ENCODE measurements around the gene TPM2.

DNA sequence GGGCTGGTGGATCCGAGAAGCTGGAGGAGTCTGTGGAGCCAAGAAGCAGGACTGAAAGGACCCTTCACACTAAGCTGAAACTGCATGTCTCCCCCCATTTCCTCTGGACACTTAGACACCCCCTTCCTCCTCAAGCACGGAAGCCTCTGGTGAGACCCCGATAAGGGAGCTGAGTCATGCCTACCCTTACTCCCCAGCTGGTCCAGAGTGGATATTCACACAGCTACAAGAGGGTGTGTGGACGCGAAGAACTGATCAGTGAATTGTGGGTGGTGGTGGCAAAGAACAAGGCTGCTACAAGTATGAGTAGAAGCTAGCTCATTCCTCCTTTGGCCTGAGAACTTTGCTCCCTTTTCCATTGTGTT lies 37.9 kb upstream of the TPM2 start:
- TF ChIP-seq RXRA (IDR thresholded peaks at IDR 0.05) (no peak), CTCF (IDR thresholded peaks at IDR 0.05; ENCODE audit: low read depth, low read length, missing input control) (no peak)
